GM18909 (cell line): ENCODE measurements around the gene CYTL1.
"Not testable (repeated sequence)": the region's sequence is repeated elsewhere in the genome, so short reads cannot be mapped to it uniquely, and the experiment has no call there.

ENCODE experiments used
- ATAC-seq: cut with Tn5 transposase; IDR thresholded peaks from one replicate; pipeline ENCODE4 v1.9.1; 2021; ENCODE audit warnings: mild to moderate bottlenecking; ENCODE audit not compliant: unreplicated experiment, poor library complexity

CYTL1 gene, protein sequence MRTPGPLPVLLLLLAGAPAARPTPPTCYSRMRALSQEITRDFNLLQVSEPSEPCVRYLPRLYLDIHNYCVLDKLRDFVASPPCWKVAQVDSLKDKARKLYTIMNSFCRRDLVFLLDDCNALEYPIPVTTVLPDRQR

DNA sequence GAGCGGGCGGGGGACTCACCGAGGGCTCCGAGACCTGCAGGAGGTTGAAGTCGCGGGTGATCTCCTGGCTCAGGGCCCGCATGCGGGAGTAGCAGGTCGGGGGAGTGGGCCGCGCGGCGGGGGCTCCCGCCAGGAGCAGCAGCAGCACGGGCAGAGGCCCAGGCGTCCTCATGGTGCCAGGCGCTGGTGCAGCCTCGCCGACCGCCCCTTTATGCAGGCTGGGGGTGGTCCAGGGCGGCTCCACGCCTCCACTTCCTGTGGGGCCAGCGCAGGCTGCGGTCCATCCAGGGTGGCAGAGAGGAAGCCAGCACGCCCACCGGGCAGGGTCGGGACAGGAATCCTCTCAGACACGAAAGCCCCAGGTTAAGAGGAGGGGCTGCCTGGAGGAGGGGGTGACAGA is at the start of gene CYTL1:
Gene CYTL1 (minus strand): TSS at position 185 of the 400 bp plus-strand sequence. CDS start 13 bp downstream, at position 172.
- ATAC-seq, result no peak

DNA sequence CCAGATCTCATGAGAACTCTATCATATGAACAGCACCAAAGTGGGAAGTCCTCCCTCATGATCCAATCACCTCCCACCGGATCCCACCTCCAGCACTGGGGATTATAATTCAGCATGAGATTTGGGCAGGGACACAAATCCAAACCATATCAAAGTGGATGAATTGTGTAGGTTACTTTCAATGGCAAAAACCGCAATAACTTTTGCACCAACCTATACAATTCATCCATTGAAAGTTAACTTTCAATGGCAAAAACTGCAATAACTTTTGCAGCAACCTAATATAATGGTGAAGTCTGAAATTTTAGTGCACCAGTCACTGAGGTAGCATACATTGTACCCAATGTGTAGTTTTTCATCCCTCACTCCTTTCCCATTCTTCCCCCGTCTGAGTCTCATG is 48.6 kb upstream of the CYTL1 start:
- no peak for ATAC-seq

DNA sequence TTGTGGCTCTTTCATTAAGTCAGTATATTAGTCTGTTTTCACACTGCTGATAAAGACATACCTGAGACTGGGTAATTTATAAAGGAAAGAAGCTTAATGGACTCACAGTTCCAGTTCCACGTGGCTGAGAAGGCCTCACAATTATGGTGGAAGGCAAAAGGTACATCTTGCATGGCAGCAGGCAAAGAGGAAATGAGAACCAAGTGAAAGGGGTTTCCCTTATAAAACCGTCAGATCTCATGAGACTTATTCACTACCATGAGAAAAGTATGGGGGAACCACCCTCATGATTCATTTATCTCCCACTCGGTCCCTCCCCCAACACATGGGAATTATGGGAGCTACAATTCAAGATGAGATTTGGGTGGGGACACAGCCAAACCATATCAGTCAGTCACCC is 47.7 kb upstream of the CYTL1 start:
- not testable (repeated sequence) for ATAC-seq

DNA sequence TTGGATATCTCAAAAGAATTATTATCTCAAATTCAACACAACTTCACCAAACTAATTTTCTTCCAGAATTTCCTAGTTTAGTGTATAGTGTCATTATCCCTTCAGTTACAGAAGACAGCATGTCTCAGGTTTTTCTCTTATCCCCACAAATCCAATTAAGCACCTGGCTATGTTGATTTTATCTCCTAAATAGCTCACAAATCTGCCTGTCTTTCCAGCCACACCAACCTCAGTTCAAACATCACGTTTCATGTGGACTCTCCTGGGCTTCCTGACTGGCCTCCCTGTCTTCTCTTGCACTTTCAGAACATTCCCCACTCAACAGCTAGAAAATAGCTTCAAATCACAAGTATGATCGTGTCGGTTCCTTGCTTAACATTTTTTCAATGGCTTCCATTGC is 46.8 kb upstream of the CYTL1 start:
- no peak for ATAC-seq

DNA sequence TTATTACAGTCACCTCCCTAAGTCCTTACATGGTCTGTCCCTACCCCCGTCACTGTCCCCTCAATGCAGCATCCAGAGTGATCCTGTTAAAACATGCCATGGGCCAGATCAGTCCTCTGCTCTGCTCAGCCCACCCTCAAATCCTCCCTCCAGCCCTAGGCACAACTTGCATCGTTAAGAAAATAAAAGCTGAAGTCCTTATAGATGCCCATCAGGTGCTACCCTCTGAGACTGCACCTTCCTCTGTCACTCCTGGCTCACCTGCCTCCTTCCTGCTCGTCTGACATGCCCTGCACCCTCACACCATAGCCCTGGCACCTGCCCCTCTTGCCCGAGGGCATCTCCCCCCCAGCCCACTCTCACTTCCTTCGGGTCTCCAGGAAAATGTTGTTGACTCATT is 36.2 kb upstream of the CYTL1 start:
- ATAC-seq, result no peak

DNA sequence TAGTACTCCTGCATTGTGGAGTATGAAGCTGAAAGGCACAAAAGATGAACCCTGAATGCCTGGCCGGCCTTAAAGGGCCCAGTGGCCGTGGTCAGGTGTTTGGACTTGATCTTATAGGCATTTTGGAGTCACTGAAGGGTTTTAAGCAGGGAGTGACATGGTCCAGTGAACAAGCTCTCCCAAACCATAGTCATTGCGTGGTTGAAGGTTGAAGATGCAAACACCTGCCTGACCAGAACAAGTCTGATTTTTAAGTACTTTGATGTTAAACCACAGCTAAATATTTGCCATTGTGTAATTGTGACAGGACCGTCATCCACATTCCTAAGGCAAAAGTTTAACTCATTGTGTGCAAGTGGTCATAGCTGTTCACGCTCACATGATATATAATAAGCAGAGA is 35.3 kb upstream of the CYTL1 start:
- no peak for ATAC-seq

DNA sequence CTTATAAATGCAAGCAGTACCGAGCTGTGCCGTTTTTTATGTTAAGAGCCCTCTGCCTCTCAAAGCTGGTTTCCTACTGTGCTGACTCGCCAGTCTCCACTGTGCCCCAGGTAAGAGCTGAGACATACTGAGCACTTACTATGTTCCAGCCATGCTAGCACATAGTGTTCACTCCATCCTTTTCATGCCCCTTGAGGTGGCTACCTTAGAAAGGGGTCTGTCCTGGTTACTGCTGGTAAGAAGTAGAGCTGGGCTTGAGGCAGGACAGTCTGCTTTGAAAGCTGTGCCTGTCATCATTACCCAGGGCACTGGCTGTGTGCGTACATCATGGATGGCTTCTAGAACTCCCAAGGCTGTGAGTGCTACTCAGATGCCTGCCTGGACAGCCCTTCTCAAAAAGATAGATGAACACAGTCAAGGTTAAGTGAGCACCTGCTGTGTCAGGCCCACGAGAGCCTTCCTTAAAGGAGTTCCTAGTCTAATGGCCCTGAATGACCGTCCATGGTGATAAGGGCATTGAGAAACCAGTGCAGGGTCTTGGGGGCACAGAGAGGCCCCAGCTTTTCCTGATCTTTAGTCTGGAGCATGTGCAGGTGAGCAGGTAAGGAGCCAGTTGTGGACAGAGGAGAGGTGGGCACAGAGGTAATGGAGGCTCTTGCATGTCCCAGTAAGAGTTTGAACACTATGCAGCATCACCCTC is 33.6 kb upstream of the CYTL1 start:
- no peak for ATAC-seq

DNA sequence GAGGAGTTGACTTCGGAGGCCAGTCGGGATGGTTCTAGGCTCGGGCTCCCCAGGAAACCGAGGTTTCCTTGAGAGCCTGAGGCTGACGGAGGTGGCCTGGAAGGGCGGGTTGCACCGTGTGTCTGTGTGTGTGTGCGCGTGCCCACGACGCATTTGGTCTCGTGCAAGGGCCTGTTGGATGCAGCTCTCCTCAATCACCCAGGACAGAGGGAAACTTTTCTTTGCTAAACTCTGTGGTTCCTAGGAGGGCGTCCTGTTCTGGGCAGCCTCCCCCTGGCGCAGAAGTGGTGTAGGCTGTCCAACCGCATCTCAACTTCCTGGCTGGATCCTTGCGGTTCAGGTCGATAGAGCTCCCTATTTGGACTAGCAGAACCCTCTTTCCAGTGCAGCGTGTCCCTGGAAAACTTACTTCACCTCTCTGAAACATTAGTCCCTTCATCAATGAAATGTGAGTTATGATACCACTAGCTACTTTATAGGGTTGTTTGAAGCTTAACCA is 33.0 kb upstream of the CYTL1 start:
- ATAC-seq, result no peak

DNA sequence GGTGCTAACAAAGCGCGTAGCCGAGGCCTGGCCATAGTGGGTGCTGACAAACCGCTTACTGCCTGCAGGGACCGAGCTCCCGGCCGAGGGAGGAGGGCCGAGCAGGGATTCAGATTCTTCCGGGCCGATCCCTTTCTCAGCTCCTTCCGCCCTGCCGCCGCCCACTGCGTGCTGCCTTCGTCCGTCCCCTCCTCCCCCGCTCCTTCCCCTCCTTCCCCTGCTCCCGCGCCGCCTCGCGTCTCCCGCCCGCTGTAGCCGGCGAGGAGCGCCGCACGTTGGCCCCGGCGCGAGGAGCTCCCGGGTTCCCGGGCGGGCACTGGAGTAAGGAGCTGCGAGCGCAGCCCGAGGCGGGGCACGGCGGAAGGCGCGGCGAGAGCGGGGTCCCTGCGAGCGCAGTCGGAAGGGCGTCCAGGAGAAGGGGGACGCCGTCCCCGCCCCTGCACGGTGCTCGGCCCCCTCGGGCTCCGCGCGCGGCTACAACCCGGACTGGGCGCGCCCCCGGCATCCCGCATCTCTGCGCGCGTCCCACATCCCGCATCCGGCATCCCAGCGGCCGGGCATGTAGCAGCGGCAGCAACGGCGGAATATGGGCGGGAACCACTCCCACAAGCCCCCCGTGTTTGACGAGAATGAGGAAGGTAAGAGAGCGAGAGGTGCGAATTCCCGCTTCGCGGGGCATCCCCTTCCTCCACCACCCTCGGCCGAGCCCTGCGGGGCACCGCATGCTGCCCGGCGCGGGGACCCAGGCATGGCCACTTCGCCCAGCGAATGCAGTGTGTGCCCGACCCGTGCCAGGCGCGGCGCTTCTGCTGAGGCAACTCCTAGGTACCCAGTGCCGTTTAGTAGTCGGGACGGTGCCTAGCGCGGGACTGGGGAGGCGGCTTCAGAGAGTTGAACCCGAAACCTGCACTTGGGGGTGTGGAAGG is 32.3 kb upstream of the CYTL1 start, which contains the start of gene STK32B:
Gene STK32B (plus strand): TSS at position 203 of the 926 bp plus-strand sequence.
- no peak for ATAC-seq

DNA sequence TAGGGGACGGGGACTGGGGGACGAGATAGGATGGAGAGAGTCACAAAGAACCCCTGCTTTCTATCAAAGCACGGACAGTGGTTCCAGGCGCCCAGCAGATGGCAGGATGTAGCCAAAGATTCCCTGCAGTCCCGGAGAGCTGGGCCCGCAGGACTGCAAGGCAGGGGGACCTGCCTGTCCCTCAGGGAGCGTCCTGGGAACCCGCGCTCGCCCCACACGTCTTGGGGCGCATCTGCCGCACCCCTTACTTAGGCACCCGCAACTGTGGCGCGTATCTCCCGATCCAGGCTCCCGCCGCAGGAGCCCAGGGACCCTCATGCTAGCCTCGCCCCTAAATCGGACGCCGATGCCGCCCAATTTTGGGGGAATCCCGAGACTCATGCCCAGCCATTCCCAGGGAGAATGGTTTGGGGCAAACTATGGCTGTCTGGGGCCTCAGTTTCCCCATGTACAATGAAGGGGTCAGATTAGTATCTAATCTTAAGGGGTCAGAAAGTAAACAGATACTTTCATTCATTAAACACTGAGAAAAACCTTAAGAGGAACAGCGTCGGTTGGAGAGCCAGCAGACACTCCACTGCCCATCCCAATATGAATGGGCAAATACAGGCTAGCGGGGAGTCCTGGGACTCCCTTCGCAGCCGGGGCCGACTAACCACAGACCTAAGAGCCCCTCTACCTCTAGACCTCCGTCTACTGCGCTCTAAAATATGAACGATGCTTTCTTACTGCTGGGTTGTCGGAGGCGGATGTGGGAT is 31.4 kb upstream of the CYTL1 start:
- no peak for ATAC-seq

DNA sequence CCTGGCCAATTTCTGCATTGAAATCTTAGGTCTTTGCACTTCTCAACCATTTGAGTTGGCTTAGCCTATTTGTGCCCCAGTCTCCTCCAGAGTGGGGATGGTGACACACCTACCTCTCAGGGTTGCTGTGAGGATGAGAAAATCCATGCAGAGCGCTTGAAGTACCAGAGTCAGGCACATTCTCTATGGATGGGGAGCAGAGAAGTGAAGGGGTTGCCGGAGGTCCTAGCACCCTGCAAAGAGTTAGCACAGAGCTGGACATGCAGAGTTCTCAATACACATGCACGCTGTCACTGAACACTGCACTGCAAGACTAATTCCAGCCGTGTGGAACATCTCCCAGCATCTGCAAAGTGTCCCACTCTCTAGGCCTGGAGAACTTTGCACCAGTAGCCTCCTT is 29.5 kb upstream of the CYTL1 start:
- ATAC-seq, result no peak

DNA sequence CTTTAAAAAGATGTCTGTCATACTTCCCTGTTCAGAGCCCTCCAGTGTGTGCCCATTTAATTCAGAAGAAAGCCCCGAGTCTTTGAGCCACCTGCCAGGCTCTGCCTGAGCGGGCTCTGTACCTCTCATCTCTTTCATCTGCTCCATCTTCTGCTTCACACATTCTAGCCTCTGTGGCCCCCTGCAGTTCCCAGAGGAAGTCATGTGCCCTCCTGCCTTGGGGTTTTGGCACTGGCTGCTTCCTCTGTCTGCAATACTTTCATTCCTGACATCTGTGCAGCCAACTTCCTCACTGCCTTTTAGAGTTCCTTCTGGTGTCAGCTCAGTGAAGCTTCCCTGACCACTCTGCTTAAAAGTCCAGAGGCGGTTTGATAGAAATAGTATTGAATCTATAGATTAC is 25.8 kb upstream of the CYTL1 start:
- ATAC-seq, result no peak

DNA sequence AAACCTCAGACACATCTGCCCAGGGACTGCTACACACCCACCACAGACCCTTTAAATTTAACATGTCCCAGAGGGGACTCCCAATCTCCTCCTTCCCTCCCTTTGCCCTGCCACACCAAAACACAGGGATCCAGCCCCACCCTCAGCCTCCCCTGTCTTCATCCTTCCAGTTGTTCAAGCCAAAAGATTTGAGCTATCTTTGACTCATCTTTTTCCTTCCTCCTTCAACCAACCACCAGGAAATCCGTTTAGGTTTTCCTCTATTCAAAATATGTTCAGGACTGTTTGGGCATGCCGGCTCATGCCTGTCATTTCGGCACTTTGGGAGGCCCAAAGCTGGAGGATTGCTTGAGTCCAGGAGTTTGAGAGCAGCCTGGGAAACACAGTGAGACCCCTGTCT is 25.1 kb upstream of the CYTL1 start:
- ATAC-seq, result no peak

DNA sequence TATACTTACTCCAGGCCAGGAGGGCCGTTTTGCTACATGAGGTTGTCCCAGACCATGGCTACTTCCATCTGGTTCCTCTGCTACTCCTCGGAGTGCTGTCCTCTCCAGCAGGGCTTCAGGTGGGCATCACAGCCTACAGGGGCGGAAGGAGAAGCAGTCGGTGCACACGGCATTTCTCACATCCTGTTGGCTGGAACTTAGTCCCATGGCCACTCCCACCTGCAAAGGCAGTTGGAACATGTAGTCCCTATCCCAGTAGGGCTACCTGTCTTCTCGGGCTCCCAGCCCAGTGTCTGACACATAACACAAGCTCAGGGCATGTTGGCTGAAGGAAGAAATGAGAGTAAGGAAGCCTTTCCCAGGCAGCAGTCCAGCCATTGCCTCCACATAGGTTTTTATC is 24.3 kb upstream of the CYTL1 start:
- ATAC-seq, result no peak

DNA sequence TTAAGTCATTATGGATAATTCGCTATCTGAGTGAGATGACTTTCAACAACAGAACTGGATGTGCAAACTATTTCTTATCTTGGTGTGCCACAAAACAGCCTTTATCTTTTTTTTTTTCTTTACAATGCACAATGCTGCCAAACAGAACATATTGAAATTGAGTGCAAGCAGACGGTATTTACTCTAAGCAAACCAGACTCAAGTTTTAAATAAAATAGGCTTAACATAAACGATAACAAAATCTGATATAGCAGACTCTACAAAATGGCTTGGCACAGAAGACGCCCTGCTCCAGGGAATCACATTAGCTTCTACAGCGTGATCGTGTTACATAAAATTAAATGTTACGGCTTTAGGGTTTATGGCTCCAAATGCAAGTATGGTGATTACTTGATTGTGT is 22.4 kb upstream of the CYTL1 start:
- no peak for ATAC-seq

DNA sequence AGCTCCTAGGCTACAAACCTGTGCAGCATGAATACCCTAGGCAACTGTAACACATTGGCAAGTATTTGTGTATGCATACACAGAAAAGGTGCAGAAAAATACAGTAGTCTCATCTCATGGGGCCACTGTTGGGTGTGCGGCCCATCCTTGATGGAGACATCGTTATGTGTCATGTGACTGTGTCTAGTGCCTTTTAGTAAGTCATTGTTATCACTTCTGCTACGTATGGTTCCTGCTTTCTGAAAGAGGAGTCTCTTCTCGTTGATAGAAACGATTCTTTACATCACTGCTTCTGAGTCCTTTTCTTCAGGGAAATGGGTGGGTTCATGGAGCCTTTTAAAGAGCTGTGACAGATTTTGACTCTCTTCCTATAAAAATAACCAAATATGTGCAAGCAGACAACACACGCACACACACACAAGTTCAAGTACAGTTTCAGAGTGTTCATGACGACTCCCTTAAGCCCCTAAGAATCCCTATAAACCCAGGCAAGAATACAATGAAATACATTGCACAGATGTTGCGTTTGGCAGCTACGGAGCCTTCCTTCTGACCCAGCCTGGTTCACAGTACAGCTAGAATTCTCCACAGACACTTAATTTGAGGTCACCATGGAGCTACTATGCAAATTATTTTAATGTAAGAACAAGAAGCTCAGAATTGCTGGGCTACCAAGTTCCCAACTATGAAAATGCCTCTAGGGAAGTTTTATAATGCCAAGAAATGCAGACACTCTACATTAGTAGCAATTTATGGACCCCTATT is 21.8 kb upstream of the CYTL1 start:
- no peak for ATAC-seq

DNA sequence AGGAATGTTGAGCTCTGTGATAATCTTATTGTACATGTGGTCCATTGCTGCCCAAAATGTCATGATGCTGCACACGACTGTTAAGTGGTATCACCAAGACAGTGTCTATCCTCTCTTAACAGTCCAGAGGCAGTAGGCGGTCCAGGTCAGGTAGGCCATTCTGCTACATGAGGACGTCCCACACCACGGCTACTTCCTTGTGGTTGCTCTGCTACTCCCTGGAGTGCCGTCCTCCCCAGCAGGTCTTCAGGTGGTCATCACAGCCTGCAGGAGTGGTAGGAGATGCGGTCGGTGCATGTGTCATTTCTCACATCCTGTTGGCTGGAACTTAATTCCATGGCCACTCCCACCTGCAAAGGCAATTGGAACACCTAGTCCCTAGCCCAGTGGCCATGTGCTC is 20.5 kb upstream of the CYTL1 start:
- ATAC-seq, result no peak

DNA sequence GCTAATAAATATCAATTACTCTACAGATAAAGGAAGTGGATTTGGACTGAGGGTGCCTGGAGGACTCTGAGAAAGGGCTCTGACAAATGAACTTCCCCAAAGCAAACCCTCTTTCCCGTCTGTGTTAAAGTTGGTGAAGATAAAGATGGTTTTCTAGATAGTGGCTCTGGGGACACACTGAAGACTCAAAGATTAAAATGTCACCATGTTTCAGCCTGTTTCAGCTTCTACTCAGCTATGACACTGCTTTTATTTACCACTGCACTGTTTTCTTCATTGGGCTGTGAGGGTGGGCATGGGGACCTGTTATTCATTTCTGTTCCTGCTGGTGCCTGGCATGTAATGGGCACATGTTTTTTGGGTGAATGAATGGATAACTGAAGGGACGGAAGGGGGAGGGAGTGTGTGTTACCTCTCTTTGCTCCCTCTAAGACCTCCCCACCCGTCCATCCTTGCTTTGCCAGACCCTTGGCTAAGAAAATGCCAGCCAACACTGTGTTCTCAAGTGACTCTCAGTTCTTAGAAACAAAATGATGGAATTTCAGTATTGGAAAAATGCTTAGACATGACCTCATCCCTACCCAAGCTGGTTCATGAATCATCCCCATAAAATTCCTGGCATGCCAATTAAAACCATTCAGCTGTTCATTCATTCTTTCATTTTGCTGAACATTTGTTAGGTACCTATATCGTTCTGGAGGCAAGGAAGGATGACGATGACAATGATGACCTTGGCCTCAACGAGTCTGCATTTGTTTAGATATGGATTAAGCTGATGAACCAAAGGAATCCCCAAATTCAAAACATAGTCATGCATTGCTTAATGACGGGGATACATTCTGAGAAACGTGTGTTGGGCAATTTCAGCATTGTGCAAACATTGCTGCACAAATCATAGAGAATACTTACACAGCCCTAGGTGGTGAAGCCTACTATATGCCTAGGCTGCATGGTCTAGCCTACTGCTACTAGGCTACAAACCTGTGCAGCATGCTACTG is 18.6 kb upstream of the CYTL1 start:
- no peak for ATAC-seq
